Measurements from ENCODE around the gene SCUBE3. TPM values are rescaled to one million over a fixed set of nuclear protein-coding genes. Genes with fewer than 3 reads are reported as not detected.
A peak's percentile ranks its signal among the peaks of the same experiment; 100 is the strongest.

The SCUBE3 gene
- total and polyA plus RNA-seq, 9 of the 15 experiments (the other 6 are each of a cell fraction or from before 2014, with no cell fraction given), result 0.01 to 0.11 TPM; not detected in 7

DNA sequence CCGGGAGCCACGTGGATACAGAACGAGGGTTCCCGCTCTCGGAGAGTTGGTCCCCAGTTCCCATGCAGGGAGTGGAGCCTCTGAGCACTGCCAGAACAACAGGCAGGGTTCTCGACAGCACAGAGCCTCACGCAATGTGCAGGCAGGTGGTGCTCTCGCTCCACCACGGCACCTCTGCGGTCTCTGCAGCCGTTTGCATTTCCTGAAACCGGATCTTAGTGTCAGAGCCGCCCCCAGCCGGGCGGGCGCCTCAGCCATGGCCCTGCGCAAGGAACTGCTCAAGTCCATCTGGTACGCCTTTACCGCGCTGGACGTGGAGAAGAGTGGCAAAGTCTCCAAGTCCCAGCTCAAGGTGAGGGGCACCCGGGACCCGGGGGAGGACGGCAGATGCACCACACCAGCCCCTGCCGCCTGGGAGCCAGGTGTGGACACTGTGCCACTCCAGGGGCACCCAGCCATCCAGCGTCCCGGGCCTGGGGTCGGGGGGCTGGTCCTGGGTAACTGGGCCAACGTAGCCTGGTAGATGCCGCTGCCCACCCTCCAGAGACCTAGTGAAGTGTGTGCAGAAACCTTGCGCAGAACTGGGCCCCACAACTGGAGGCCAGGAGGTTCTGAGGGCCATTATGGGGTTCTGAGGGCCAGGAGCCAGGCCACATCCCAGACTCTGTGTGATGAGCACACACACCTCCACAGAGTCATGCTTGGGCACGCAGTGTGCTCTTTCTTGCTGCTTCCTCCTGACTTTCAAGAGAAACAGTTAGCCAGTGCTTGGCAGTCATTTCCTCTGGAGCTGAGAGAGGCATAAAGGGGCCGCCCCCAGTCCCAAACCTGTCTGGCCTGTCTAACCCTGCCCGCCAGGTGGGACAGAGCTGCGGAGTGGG is 84.1 kb downstream of the SCUBE3 start, which contains the start of gene DEF6 (continued):
- TF ChIP-seq ZNF444 (CRISPR knock-in tag; IDR thresholded peaks at IDR 0.05) (no peak), NUFIP1 (IDR thresholded peaks at IDR 0.05; ENCODE audit: partially characterized antibody) (no peak), ZBTB7A (IDR thresholded peaks at IDR 0.05; ENCODE audit: borderline replicate concordance, control insufficient read depth, low read depth, low read length) (peak; percentile 85), FOXK1 (CRISPR knock-in tag; IDR thresholded peaks at IDR 0.05; ENCODE audit: borderline replicate concordance) (no peak), HDGF (IDR thresholded peaks at IDR 0.05) (0 out of 2 replicates have a peak, but pooled peaks have one; percentile 14), CBX3 (IDR thresholded peaks at IDR 0.05; ENCODE audit: borderline replicate concordance in 1 of 2, low read length in 2 of 2) (peak in 1 of 2 experiments; percentile 82; a peak in 1 of 3 replicates), ZNF583 (CRISPR knock-in tag; IDR thresholded peaks at IDR 0.05) (no peak; the same call in 1 of the 2 replicates), PHF8 (IDR thresholded peaks at IDR 0.05; ENCODE audit: borderline replicate concordance, low read length) (peak; percentile 83), DEAF1 (CRISPR knock-in tag; IDR thresholded peaks at IDR 0.05) (peak; percentile 99), E2F8 (IDR thresholded peaks at IDR 0.05; ENCODE audit: low read depth, partially characterized antibody) (peak; percentile 51), MITF (IDR thresholded peaks at IDR 0.05) (no peak), ZNF75A (CRISPR knock-in tag; IDR thresholded peaks at IDR 0.05) (no peak), STAT5B (CRISPR knock-in tag; IDR thresholded peaks at IDR 0.05) (no peak), EWSR1 (IDR thresholded peaks at IDR 0.05; ENCODE audit: borderline replicate concordance, low read depth, partially characterized antibody) (no peak), FOXM1 (IDR thresholded peaks at IDR 0.05; ENCODE audit: low read depth) (no peak), FOXM1 (CRISPR knock-in tag; IDR thresholded peaks at IDR 0.05; ENCODE audit: low read depth) (peak; percentile 70; the same call in 1 of the 2 replicates)
- TF ChIP-seq, protein P1, sequence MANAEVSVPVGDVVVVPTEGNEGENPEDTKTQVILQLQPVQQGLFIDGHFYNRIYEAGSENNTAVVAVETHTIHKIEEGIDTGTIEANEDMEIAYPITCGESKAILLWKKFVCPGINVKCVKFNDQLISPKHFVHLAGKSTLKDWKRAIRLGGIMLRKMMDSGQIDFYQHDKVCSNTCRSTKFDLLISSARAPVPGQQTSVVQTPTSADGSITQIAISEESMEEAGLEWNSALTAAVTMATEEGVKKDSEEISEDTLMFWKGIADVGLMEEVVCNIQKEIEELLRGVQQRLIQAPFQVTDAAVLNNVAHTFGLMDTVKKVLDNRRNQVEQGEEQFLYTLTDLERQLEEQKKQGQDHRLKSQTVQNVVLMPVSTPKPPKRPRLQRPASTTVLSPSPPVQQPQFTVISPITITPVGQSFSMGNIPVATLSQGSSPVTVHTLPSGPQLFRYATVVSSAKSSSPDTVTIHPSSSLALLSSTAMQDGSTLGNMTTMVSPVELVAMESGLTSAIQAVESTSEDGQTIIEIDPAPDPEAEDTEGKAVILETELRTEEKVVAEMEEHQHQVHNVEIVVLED (CRISPR knock-in tag; IDR thresholded peaks at IDR 0.05), result no peak
